SK-N-SH treated with all-trans-retinoic acid at 6 μM for 48 hours (cell line): Measurements from ENCODE around the gene DACT3.

Experiments
- ATAC-seq: fragments of 200-7000 bp; cut with Tn5 transposase; 3 replicates; pipeline ENCODE4 v1.9.1; 2020; ENCODE audit warnings: mild to moderate bottlenecking, moderate library complexity
- ARNTL ChIP-seq: fragments of 450-650 bp; formaldehyde crosslinking; IDR thresholded peaks from 2 replicates; pipeline ENCODE4 v1.5.0; 2020; ENCODE audit warnings: low read depth, mild to moderate bottlenecking, moderate library complexity, borderline replicate concordance
- BACH2 ChIP-seq: fragments of 250-450 bp; sonication (Bioruptor Pico); IDR thresholded peaks from 2 replicates; pipeline ENCODE4 v1.9.0; 2021; ENCODE audit warnings: mild to moderate bottlenecking, borderline replicate concordance
- CREB5 ChIP-seq: fragments of 250-450 bp; sonication (Bioruptor Pico); IDR thresholded peaks from 2 replicates; pipeline ENCODE4 v1.5.1; 2020; ENCODE audit warnings: low read depth, mild to moderate bottlenecking, moderate library complexity
- CSDC2 ChIP-seq: fragments of 250-450 bp; sonication (Bioruptor Pico); IDR thresholded peaks from 2 replicates; pipeline ENCODE4 v1.5.0; 2020; ENCODE audit warnings: mild to moderate bottlenecking, moderate library complexity
- ESRRG ChIP-seq: fragments of 250-450 bp; sonication (Bioruptor Pico); IDR thresholded peaks from 2 replicates; pipeline ENCODE4 v1.6.1; 2021; ENCODE audit warnings: mild to moderate bottlenecking
- GLIS3 ChIP-seq: fragments of 250-450 bp; sonication (Bioruptor Pico); IDR thresholded peaks from 2 replicates; pipeline ENCODE4 v1.5.0; 2020; ENCODE audit warnings: mild to moderate bottlenecking, moderate library complexity
- ISL1 ChIP-seq: fragments of 250-450 bp; sonication (Bioruptor Pico); IDR thresholded peaks from 2 replicates; pipeline ENCODE4 v2.1.2; 2022; ENCODE audit warnings: mild to moderate bottlenecking, moderate library complexity
- OSR1 ChIP-seq: fragments of 250-450 bp; sonication (Bioruptor Pico); IDR thresholded peaks from 2 replicates; pipeline ENCODE4 v1.8.0; 2022; ENCODE audit warnings: moderate library complexity, mild to moderate bottlenecking, inconsistent platforms
- POU6F1 ChIP-seq: fragments of 250-450 bp; sonication (Bioruptor Pico); IDR thresholded peaks from 2 replicates; pipeline ENCODE4 v1.8.0; 2021; ENCODE audit warnings: low read depth, mild to moderate bottlenecking, moderate library complexity, borderline replicate concordance
- PPARA ChIP-seq: fragments of 250-450 bp; sonication (Bioruptor Pico); IDR thresholded peaks from 2 replicates; pipeline ENCODE4 v1.5.0; 2020; ENCODE audit warnings: mild to moderate bottlenecking, borderline replicate concordance
- RARB ChIP-seq: fragments of 250-450 bp; sonication (Bioruptor Pico); IDR thresholded peaks from 2 replicates; pipeline ENCODE4 v1.8.0; 2021; ENCODE audit warnings: mild to moderate bottlenecking, moderate library complexity
- SNAI2 ChIP-seq: fragments of 250-450 bp; sonication (Bioruptor Pico); IDR thresholded peaks from 2 replicates; pipeline ENCODE4 v1.5.0; 2020; ENCODE audit warnings: mild to moderate bottlenecking, moderate library complexity
- TCF4 ChIP-seq: fragments of 250-450 bp; sonication (Bioruptor Pico); IDR thresholded peaks from 2 replicates; pipeline ENCODE4 v1.8.0; 2021; ENCODE audit warnings: mild to moderate bottlenecking, moderate library complexity, borderline replicate concordance
- TOX ChIP-seq: fragments of 250-450 bp; sonication (Bioruptor Pico); IDR thresholded peaks from 2 replicates; pipeline ENCODE4 v1.8.0; 2021; ENCODE audit warnings: mild to moderate bottlenecking, moderate library complexity, borderline replicate concordance
- ZC3H10 ChIP-seq: fragments of 250-450 bp; sonication (Bioruptor Pico); IDR thresholded peaks from 2 replicates; pipeline ENCODE4 v1.5.1; 2021; ENCODE audit warnings: mild to moderate bottlenecking, moderate library complexity
- ZFP3 ChIP-seq: fragments of 250-450 bp; sonication (Bioruptor Pico); IDR thresholded peaks from 2 replicates; pipeline ENCODE4 v1.5.0; 2020; ENCODE audit warnings: mild to moderate bottlenecking, moderate library complexity
- ZFP30 ChIP-seq: fragments of 450-650 bp; formaldehyde crosslinking; IDR thresholded peaks from 2 replicates; pipeline ENCODE4 v1.5.0; 2022; ENCODE audit warnings: mild to moderate bottlenecking, moderate library complexity
- ZNF8 ChIP-seq: fragments of 450-650 bp; formaldehyde crosslinking; IDR thresholded peaks from 2 replicates; pipeline ENCODE4 v1.5.0; 2020; ENCODE audit warnings: mild to moderate bottlenecking, moderate library complexity
- TF ChIP-seq, protein P1 (sequence below): fragments of 250-450 bp; sonication (Bioruptor Pico); IDR thresholded peaks from 2 replicates; pipeline ENCODE4 v1.5.0; 2020; ENCODE audit warnings: mild to moderate bottlenecking, moderate library complexity
- TF ChIP-seq, protein P2 (sequence below): fragments of 250-450 bp; sonication (Bioruptor Pico); IDR thresholded peaks from 2 replicates; pipeline ENCODE4 v1.5.1; 2021; ENCODE audit warnings: mild to moderate bottlenecking, moderate library complexity
- TF ChIP-seq, protein P3 (sequence below): fragments of 250-450 bp; sonication (Bioruptor Pico); IDR thresholded peaks from 2 replicates; pipeline ENCODE4 v1.8.0; 2020; ENCODE audit warnings: mild to moderate bottlenecking, moderate library complexity, borderline replicate concordance

DACT3 gene

GRCh38 chr19:46700704-46701103 lies 39.7 kb upstream of the DACT3 start:
- no peak for ATAC-seq
- TF ChIP-seq SNAI2 (CRISPR knock-in tag) (no peak), GLIS3 (CRISPR knock-in tag) (no peak), TOX (CRISPR knock-in tag) (no peak), ISL1 (CRISPR knock-in tag) (no peak), ESRRG (CRISPR knock-in tag) (no peak), CSDC2 (CRISPR knock-in tag) (no peak), RARB (no peak), BACH2 (no peak)
- TF ChIP-seq, protein P1, sequence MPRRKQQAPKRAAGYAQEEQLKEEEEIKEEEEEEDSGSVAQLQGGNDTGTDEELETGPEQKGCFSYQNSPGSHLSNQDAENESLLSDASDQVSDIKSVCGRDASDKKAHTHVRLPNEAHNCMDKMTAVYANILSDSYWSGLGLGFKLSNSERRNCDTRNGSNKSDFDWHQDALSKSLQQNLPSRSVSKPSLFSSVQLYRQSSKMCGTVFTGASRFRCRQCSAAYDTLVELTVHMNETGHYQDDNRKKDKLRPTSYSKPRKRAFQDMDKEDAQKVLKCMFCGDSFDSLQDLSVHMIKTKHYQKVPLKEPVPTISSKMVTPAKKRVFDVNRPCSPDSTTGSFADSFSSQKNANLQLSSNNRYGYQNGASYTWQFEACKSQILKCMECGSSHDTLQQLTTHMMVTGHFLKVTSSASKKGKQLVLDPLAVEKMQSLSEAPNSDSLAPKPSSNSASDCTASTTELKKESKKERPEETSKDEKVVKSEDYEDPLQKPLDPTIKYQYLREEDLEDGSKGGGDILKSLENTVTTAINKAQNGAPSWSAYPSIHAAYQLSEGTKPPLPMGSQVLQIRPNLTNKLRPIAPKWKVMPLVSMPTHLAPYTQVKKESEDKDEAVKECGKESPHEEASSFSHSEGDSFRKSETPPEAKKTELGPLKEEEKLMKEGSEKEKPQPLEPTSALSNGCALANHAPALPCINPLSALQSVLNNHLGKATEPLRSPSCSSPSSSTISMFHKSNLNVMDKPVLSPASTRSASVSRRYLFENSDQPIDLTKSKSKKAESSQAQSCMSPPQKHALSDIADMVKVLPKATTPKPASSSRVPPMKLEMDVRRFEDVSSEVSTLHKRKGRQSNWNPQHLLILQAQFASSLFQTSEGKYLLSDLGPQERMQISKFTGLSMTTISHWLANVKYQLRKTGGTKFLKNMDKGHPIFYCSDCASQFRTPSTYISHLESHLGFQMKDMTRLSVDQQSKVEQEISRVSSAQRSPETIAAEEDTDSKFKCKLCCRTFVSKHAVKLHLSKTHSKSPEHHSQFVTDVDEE (CRISPR knock-in tag): no peak
- TF ChIP-seq, protein P2, sequence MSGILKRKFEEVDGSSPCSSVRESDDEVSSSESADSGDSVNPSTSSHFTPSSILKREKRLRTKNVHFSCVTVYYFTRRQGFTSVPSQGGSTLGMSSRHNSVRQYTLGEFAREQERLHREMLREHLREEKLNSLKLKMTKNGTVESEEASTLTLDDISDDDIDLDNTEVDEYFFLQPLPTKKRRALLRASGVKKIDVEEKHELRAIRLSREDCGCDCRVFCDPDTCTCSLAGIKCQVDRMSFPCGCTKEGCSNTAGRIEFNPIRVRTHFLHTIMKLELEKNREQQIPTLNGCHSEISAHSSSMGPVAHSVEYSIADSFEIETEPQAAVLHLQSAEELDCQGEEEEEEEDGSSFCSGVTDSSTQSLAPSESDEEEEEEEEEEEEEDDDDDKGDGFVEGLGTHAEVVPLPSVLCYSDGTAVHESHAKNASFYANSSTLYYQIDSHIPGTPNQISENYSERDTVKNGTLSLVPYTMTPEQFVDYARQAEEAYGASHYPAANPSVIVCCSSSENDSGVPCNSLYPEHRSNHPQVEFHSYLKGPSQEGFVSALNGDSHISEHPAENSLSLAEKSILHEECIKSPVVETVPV: no peak

- TF ChIP-seq ZFP30 (no peak), PPARA (no peak), ZFP3 (CRISPR knock-in tag) (no peak), ZNF8 (CRISPR knock-in tag) (no peak), ARNTL (no peak), POU6F1 (CRISPR knock-in tag) (no peak), BACH2 (no peak), TOX (CRISPR knock-in tag) (no peak)
- TF ChIP-seq, protein P3, sequence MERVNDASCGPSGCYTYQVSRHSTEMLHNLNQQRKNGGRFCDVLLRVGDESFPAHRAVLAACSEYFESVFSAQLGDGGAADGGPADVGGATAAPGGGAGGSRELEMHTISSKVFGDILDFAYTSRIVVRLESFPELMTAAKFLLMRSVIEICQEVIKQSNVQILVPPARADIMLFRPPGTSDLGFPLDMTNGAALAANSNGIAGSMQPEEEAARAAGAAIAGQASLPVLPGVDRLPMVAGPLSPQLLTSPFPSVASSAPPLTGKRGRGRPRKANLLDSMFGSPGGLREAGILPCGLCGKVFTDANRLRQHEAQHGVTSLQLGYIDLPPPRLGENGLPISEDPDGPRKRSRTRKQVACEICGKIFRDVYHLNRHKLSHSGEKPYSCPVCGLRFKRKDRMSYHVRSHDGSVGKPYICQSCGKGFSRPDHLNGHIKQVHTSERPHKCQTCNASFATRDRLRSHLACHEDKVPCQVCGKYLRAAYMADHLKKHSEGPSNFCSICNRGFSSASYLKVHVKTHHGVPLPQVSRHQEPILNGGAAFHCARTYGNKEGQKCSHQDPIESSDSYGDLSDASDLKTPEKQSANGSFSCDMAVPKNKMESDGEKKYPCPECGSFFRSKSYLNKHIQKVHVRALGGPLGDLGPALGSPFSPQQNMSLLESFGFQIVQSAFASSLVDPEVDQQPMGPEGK (CRISPR knock-in tag): no peak
- TF ChIP-seq, protein P2: no peak
- TF ChIP-seq, all 23 proteins: peak for 0
- no peak for ATAC-seq
Observed at GRCh38 chr19:46698395-46699321, 37.7 kb upstream of the DACT3 start.

DNA sequence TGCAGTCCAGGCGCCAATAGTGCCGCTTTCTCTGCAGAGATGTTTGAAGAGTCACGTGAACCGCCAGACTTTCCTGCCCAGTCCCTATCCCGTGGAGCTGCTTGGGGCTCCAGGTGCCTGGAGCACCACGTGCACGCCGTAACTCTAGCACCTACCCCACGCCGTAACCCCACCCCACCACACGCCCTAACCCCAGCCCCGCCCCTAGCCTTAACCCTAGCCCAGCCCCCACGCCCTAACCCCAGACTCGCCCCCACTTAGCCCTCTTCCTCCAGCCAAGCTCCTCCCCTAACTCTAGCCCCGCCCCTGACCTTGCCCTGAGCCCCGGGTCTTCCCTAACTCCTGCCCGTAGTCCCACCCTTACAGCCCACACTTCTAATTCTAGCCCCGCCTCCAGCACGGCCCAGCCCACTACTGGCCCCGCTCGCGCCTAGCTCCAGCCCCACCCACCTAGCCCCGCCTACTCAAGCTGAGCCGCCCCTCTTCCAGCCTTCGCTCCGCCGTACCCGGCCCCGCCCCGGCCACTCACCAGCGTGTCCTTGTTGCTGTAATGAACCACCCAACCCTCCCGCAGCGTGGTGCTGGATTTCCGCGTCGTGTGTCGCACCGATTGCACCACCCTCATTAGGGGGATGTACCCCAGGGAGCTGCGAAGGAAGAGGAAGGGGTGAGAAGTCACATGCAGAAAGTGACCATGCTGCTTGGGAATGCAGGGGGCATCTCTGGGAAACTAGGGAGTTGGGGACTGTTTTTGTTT lies 36.4 kb upstream of the DACT3 start:
- TF ChIP-seq CREB5 (CRISPR knock-in tag) (no peak), RARB (no peak), ZC3H10 (CRISPR knock-in tag) (no peak), ZFP30 (no peak), GLIS3 (CRISPR knock-in tag) (no peak), PPARA (no peak), BACH2 (no peak), TCF4 (CRISPR knock-in tag) (no peak), ARNTL (no peak), OSR1 (CRISPR knock-in tag) (no peak), ESRRG (CRISPR knock-in tag) (no peak), TOX (CRISPR knock-in tag) (no peak)
- TF ChIP-seq, protein P1 (CRISPR knock-in tag): no peak
- ATAC-seq: peak; percentile 41; the same call in 2 of the 3 replicates
